Amniotic stem cell (primary cell): ENCODE data around the gene S100A5.

Experiments
- DNase-seq: peaks from one replicate; lab custom pipeline; 2025; lab: John Stamatoyannopoulos, UW

S100A5 gene

GRCh38 chr1:153546796-153547559 lies 6.2 kb upstream of the S100A5 start:
- no peak for DNase-seq

GRCh38 chr1:153546371-153546770 lies 5.6 kb upstream of the S100A5 start:
- no peak for DNase-seq

DNA sequence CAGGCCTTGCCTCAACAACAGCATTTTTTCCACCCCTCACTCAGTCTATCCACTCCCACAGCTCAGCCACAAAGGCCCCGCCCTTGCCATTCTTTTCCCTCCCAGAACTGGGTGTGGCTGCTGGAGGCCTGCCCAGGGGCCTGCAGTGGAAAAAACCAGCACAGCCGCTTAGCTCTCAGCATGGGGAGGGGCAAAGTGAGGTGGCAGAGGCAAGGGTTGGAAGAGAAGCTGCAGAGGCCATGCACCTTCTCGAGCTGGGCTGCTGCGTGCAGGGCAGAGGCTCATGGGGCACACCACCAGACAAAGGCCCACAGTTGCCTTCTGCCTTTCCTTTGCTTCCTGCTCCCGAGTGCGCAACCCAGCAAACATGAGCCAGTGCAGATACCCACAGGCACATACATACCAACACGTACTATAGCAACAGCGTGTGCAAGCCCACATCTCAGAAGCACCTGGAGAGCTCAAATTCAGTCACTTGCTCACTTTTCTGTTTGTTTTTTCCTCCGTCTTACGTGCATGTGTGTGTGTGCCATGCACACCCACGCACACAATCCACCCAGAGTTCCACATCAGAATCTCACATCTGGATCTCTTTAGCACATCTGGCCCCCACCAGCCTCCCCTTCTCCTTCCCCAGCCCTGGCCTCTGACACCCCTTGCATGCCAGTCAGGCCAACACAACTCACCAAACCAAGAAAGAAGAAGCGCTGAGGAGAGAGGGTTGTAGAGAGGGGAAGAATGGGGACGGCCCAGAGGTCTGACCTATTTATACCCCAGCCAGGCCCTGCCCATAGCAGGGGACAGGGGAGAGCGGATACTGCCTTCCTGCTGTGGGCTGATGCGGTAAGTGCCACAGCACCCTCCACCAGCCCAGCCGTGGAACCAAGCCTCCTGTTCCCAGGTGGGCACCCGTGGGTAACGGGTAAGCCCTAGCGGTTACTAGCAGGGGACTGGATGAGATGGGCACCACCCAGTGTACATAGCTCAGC lies 4.6 kb upstream of the S100A5 start, which contains the start of gene S100A4:
Gene S100A4 (minus strand): TSS at position 740 of the 989 bp plus-strand sequence. CDS start 1,012 bp downstream, outside the sequence.
- DNase-seq: peak; percentile 87

DNA sequence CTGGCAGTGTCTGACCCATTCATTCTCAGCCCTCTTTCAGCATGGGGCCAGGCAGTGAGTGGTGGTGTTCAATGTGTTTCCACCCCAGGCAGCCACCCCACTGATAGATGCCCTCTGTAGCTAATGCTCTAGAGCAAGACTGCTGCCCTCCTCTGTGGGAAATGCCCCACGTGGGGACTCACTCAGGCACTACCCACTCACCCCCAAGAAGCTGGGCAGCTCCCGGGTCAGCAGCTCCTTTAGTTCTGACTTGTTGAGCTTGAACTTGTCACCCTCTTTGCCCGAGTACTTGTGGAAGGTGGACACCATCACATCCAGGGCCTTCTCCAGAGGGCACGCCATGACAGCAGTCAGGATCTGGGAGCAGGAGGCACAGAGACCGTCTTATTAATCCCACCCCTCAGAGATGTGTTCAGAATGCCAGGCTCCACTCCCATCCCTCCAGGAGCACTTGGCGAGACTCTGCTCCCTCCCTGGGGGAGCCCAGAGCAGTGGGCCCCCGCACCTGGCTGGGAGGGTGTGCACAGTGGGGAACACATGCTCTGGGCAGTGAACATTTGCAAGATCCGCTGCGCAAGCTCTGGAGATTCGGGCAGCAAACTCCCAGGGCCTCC lies 3.8 kb upstream of the S100A5 start:
- DNase-seq: no peak

DNA sequence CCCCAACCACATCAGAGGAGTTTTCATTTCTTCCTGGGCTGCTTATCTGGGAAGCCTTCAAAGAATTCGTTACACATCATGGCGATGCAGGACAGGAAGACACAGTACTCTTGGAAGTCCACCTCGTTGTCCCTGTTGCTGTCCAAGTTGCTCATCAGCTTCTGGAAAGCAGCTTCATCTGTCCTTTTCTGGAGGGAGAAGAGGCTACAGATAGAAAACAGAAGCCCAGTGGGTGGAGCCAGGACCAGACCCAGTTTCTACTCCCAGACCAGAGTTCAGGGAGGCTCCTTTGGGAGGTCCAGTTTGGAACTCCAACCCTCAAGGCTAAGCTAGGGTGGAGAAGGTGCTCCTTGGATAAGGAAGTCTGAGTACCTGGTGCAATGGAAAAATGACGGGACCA lies 3.0 kb upstream of the S100A5 start:
- DNase-seq: no peak

DNA sequence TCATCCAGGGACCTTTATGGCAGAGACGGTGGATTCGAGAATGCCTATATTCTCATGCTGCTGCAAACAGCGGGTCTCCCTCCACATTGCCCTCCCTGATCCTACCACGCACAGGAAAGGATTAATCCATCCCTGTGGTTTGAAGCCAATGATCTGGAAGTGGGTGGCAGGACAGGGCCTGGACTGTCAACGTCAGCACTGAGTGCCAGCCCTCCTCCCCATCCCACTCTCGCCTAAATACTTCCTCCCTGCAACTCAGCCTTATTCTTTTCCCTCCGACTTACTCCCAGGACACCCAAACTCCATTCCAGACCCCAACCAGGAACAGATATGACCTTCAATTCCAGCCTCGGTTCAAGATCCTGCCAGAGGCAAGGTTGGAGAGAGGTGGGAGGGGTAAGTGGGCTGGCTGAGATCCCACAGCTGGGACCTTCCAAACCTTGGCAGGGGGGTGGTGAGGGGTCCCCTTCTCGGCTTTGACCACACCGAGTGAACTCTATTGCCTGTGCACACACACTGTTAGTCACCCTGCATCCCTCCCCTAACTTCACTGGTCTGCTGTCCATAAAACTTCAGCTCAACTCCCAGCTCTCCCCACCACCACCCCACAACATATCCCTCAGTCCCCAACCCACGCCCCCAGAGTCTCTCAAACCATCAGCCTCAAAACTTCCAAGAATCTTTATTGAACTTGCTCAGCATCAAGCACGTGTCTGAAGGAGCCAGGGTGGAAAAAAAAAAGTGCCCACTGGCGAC lies 2.4 kb upstream of the S100A5 start:
- DNase-seq: no peak

DNA sequence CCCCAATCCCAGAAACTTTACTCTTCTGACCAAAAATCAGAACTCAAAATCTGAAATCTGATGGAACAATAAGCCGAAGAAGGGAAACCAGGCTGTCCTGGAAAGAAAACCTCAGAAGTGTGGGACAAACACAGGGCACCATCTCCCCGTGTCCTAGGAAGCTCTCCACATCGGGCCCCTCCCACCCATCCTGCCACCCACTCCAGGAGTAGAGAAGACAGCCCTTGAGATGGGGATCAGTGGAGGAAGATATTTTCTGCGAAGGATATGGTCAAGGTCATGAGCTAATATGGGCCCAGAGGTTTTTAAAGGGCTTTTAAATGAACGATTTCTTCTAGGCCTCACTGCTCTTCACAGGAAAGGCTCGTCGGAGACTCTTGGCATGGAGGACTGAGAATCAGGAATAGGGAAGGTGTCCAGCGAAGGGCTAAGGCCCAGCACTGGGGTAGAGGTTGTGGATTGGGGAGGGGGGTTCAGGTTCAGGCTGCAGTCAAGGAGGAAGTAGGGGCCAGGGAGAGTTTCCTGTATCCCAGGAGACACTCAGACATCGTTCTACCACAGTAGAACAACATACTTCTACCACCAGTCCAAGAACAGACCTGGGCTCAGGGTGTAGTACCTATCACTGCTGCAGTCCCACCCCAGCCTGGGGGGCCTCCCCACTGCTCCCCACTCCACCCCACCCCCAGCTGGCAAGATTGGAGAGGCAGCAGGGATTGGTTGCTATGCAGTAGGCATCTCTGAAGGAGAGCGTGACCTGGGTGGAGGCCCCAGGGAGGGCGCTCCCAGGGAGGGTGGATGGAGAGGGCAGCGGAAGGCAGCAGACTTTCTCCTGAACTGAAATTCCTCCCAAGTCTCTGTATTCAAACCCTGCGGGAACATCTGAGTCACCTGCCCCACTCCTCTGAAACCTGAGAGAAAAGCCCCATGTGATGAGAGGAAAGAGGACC lies 1.2 kb upstream of the S100A5 start:
- DNase-seq: no peak

DNA sequence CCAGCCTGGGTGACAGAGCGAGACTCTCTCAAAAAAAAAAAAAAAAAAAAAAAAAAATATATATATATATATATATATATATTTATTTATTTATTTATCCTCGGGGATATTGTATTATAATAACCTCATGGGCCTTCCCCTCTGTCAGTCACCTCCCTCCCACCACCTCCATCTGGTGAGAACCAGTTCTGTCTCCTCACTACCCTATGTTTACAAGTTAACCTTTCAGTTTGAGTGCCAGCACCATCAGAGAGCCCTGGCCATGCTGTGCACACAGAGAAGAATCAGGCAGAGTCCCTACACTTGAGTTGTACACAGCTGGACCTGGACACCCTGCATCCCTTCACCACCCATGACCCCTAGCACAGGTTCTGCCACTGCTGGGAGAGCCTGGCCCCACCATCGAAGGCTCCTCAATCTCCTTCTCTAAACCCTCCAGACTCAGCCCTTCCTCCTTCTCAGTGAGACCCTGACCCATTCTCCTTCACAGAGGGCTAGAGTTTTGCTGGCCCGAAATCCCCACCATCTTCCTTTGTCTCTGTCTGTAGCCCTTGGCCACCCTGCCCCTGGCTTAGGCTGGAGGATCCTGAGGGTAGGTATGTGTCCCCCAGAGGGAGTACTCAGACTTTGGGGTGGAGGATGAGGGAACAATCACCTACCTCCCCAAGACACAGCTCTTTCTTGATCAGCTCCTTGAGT lies 1.2 kb downstream of the S100A5 start:
- DNase-seq: no peak

DNA sequence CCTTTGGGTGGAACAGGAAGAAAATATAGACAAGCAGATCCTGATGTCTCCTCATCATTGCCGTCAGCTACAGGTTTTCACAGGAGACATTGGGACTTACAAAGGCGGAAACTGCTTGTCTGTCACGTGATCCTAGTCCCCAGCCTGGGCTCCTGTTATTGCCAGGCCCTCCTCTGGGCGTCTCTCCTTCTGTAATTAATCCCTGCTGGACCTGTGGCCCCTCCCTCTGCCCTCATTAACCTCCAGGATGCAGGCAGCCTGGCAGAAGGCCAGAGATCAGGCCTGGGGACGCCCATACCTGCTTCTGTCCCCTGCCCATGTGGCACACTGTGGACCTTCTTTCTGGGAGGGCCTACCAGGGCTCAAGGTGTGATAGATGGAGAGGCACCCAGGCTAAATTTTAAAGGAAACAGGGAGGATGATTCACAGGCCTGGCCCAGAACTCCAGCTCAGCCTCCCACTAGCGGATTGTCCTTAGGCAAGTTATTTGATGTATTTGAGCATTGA lies 2.4 kb downstream of the S100A5 start:
- DNase-seq: no peak

- DNase-seq: no peak
Observed at GRCh38 chr1:153537376-153537730, 3.4 kb downstream of the S100A5 start.

- DNase-seq: no peak
Observed at GRCh38 chr1:153536671-153537375, 3.9 kb downstream of the S100A5 start.

- peak; percentile 80 for DNase-seq
Observed at GRCh38 chr1:153536012-153536670, 4.6 kb downstream of the S100A5 start.

- DNase-seq: no peak
Observed at GRCh38 chr1:153535242-153536011, 5.3 kb downstream of the S100A5 start, which contains the start of gene S100A6. Gene S100A6 (minus strand): TSS chr1:153535991. CDS start chr1:153535339, 652 bp downstream.

DNA sequence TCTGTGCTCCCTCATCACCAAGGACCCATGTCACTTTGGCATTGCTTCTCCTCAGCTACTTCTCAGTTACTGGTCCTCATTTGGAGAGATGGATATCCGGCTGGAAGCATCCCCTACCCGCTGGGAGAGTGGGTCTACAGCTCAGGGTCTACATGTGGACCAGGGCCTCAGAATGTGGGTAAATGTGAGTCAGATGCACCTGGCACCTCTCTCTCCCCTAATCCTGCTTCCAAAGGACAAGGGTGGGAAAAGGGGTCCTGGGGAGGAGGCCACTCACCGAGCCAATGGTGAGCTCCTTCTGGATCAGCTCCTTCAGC lies 5.9 kb downstream of the S100A5 start:
- no peak for DNase-seq

GRCh38 chr1:153534226-153534924 lies 6.4 kb downstream of the S100A5 start:
- no peak for DNase-seq

DNA sequence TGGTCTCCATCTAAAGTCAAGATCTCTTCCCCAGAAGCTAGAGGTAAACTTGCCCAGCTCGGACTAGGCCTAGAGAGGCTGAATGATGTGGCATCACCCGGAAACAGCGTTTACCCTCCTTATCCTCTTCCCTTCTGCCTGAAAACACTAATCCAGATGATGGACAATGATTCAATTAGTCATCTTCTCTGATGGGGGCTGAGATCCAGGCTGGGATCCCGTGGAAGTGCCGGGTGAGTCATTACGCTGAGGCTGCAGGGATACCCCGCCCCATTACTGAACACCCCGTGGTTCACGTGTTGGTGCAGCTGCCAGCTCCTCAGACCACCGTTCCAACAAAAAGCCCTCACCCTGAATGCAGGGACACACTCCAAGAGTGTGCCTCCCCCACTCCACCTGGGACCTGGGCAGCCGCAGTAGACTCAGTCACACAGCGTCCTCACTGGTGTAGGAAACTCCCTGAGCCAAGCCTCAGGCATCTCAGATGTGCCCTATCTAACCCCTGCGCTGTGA lies 7.0 kb downstream of the S100A5 start:
- DNase-seq: peak; percentile 51
